ENCODE results near the gene ROS1.

- TF ChIP-seq CTCF (IDR thresholded peaks at IDR 0.05), result no peak
- no peak for TF ChIP-seq POLR2A (IDR thresholded peaks at IDR 0.05)
Measured at GRCh38 chr6:117264692-117265409, 160.9 kb downstream of the ROS1 start.
